Duodenal mucosa (tissue), 2 donors: ENCODE results near the gene IBA57.
A peak's percentile ranks its signal among the peaks of the same experiment; 100 is the strongest.
"Not testable (repeated sequence)": the region's sequence is repeated elsewhere in the genome, so short reads cannot be mapped to it uniquely, and the experiment has no call there.

ENCODE experiments used
- H3K27ac ChIP-seq: one replicate; pipeline ENCODE4 v1.7.0; 2013; ENCODE audit warnings: low read depth, low read length
- H3K27me3 ChIP-seq, 2 donors: one replicate each; pipeline ENCODE4 v1.7.0; 2013; ENCODE audit warnings: low read length in 2 of 2, control low read depth in 1 of 2; ENCODE audit not compliant: insufficient read depth in 2 of 2, control insufficient read depth in 1 of 2
- H3K36me3 ChIP-seq, 2 donors: one replicate each; pipeline ENCODE4 v1.7.0; 2013; ENCODE audit warnings: low read length in 2 of 2, control low read depth in 1 of 2; ENCODE audit not compliant: insufficient read depth in 2 of 2, control insufficient read depth in 1 of 2
- H3K4me1 ChIP-seq, 2 donors: one replicate each; pipeline ENCODE4 v1.7.0; 2013; ENCODE audit warnings: low read length in 2 of 2, control low read depth in 1 of 2; ENCODE audit not compliant: insufficient read depth in 2 of 2, control insufficient read depth in 1 of 2
- H3K4me3 ChIP-seq, 2 donors: one replicate each; pipeline ENCODE4 v1.7.0; 2013; ENCODE audit warnings: low read length in 2 of 2, low read depth in 1 of 2
- H3K9ac ChIP-seq, 2 donors: one replicate each; pipeline ENCODE4 v1.7.0; 2013; ENCODE audit warnings: low read length in 2 of 2, low read depth in 1 of 2
- H3K9me3 ChIP-seq, 2 donors: one replicate each; pipeline ENCODE4 v1.7.0; 2013; ENCODE audit warnings: low read length in 2 of 2, control low read depth in 1 of 2; ENCODE audit not compliant: control insufficient read depth in 1 of 2

The IBA57 gene

GRCh38 chr1:228221097-228221496, 55.5 kb downstream of the IBA57 start:
- not testable (repeated sequence) for H3K9ac ChIP-seq, H3K27ac ChIP-seq, H3K4me3 ChIP-seq, H3K27me3 ChIP-seq, H3K4me1 ChIP-seq, H3K9me3 ChIP-seq
- H3K36me3 ChIP-seq = peaks cover 0 to 14% of the 10 kb centered on the region in 2 donors

GRCh38 chr1:228222548-228222947, 56.9 kb downstream of the IBA57 start:
- H3K9ac ChIP-seq = no peak overlapping the region
- H3K27ac ChIP-seq = no peak overlapping the region
- H3K27me3 ChIP-seq = no peaks in the 10 kb centered on the region
- peaks cover 0 to 14% of the 10 kb centered on the region in 2 donors for H3K36me3 ChIP-seq
- H3K4me3 ChIP-seq = no peak overlapping the region
- peaks cover 6 to 8% of the 10 kb centered on the region in 2 donors for H3K4me1 ChIP-seq
- H3K9me3 ChIP-seq = peaks cover 0 to 7% of the 10 kb centered on the region in 2 donors

GRCh38 chr1:228224198-228225164, 58.9 kb downstream of the IBA57 start:
- H3K27me3 ChIP-seq = no peaks in the 10 kb centered on the region
- H3K9ac ChIP-seq = no peak overlapping the region
- H3K36me3 ChIP-seq = peaks cover 0 to 14% of the 10 kb centered on the region in 2 donors
- no peak overlapping the region for H3K27ac ChIP-seq
- H3K9me3 ChIP-seq = peaks cover 0 to 7% of the 10 kb centered on the region in 2 donors
- no peak overlapping the region for H3K4me3 ChIP-seq
- peaks cover 11 to 12% of the 10 kb centered on the region in 2 donors for H3K4me1 ChIP-seq

- Histone ChIP-seq H3K4me1 (peaks cover 11 to 12% of the 10 kb centered on the region in 2 donors), H3K4me3 (no peak overlapping the region), H3K36me3 (peaks cover 0 to 14% of the 10 kb centered on the region in 2 donors), H3K27ac (no peak overlapping the region), H3K9ac (no peak overlapping the region), H3K9me3 (peaks cover 0 to 7% of the 10 kb centered on the region in 2 donors), H3K27me3 (no peaks in the 10 kb centered on the region)
Observed at GRCh38 chr1:228225165-228225710, 59.6 kb downstream of the IBA57 start.

- H3K9me3 ChIP-seq = peaks cover 0 to 7% of the 10 kb centered on the region in 2 donors
- no peak overlapping the region for H3K27ac ChIP-seq
- H3K27me3 ChIP-seq = no peaks in the 10 kb centered on the region
- peaks cover 11 to 12% of the 10 kb centered on the region in 2 donors for H3K4me1 ChIP-seq
- H3K36me3 ChIP-seq = peaks cover 0 to 14% of the 10 kb centered on the region in 2 donors
- no peak overlapping the region for H3K9ac ChIP-seq
- no peak overlapping the region for H3K4me3 ChIP-seq
Observed at GRCh38 chr1:228225740-228226139, 60.1 kb downstream of the IBA57 start.

- H3K9me3 ChIP-seq = peaks cover 0 to 7% of the 10 kb centered on the region in 2 donors
- H3K27ac ChIP-seq = no peak overlapping the region
Observed at GRCh38 chr1:228226141-228226874, 60.7 kb downstream of the IBA57 start.

GRCh38 chr1:228226956-228227791, 61.6 kb downstream of the IBA57 start:
- H3K27me3 ChIP-seq = no peaks in the 10 kb centered on the region
- H3K36me3 ChIP-seq = peaks cover 0 to 14% of the 10 kb centered on the region in 2 donors
- H3K9ac ChIP-seq = no peak overlapping the region

More at GRCh38 chr1:228226141-228226874, 60.7 kb downstream of the IBA57 start:
- no peak overlapping the region for H3K9ac ChIP-seq
- peaks cover 0 to 14% of the 10 kb centered on the region in 2 donors for H3K36me3 ChIP-seq
- no peaks in the 10 kb centered on the region for H3K27me3 ChIP-seq
- H3K4me3 ChIP-seq = no peak overlapping the region
- peaks cover 11 to 12% of the 10 kb centered on the region in 2 donors for H3K4me1 ChIP-seq

GRCh38 chr1:228228147-228228546, 62.5 kb downstream of the IBA57 start:
- H3K4me3 ChIP-seq, H3K9ac ChIP-seq, H3K27me3 ChIP-seq, H3K9me3 ChIP-seq: not testable (repeated sequence)
- Histone ChIP-seq H3K4me1 (peaks cover 11 to 12% of the 10 kb centered on the region in 2 donors), H3K36me3 (peaks cover 0 to 14% of the 10 kb centered on the region in 2 donors), H3K27ac (peak overlapping the region; percentile 4)

More at GRCh38 chr1:228226956-228227791, 61.6 kb downstream of the IBA57 start:
- no peak overlapping the region for H3K27ac ChIP-seq
- H3K9me3 ChIP-seq = peaks cover 0 to 7% of the 10 kb centered on the region in 2 donors
- peaks cover 11 to 12% of the 10 kb centered on the region in 2 donors for H3K4me1 ChIP-seq
- peak overlapping the region in 1 of 2 donors; percentile 1 for H3K4me3 ChIP-seq

GRCh38 chr1:228228601-228229074, 63.0 kb downstream of the IBA57 start:
- Histone ChIP-seq H3K9ac (no peak overlapping the region), H3K9me3 (peaks cover 0 to 7% of the 10 kb centered on the region in 2 donors), H3K36me3 (peaks cover 0 to 14% of the 10 kb centered on the region in 2 donors), H3K4me1 (peaks cover 11 to 12% of the 10 kb centered on the region in 2 donors), H3K4me3 (no peak overlapping the region), H3K27ac (no peak overlapping the region), H3K27me3 (no peaks in the 10 kb centered on the region)
